NCI-H82 treated with DMSO at 0.1 percent for 48 hours (cell line): Measurements from ENCODE around the gene OSBPL9.
"Not testable (repeated sequence)": the region's sequence is repeated elsewhere in the genome, so short reads cannot be mapped to it uniquely, and the experiment has no call there.

Experiments
- DNase-seq: peaks from one replicate; lab custom pipeline; 2025; ENCODE audit not compliant: unreplicated experiment; lab: John Stamatoyannopoulos, UW

Gene OSBPL9

GRCh38 chr1:51664421-51665240 is 47.7 kb downstream of the OSBPL9 start:
- DNase-seq, result no peak

- DNase-seq, result no peak
Observed at GRCh38 chr1:51666478-51666877, 49.6 kb downstream of the OSBPL9 start.

- DNase-seq, result no peak
Observed at GRCh38 chr1:51667561-51667960, 50.7 kb downstream of the OSBPL9 start.

- no peak for DNase-seq
Observed at GRCh38 chr1:51669272-51669671, 52.4 kb downstream of the OSBPL9 start.

GRCh38 chr1:51669816-51670215 is 52.9 kb downstream of the OSBPL9 start:
- no peak for DNase-seq

GRCh38 chr1:51671527-51672325 is 54.8 kb downstream of the OSBPL9 start:
- DNase-seq, result no peak

- no peak for DNase-seq
Observed at GRCh38 chr1:51673279-51673678, 56.4 kb downstream of the OSBPL9 start.

- DNase-seq, result no peak
Observed at GRCh38 chr1:51675177-51675780, 58.4 kb downstream of the OSBPL9 start.

- no peak for DNase-seq
Observed at GRCh38 chr1:51679435-51679834, 62.5 kb downstream of the OSBPL9 start.

- no peak for DNase-seq
Observed at GRCh38 chr1:51684776-51685175, 67.9 kb downstream of the OSBPL9 start.

- DNase-seq, result no peak
Observed at GRCh38 chr1:51686450-51686849, 69.6 kb downstream of the OSBPL9 start.

- DNase-seq, result no peak
Observed at GRCh38 chr1:51689075-51689440, 72.2 kb downstream of the OSBPL9 start.

GRCh38 chr1:51689643-51690042 is 72.8 kb downstream of the OSBPL9 start:
- no peak for DNase-seq

- DNase-seq, result no peak
Observed at GRCh38 chr1:51690285-51690961, 73.5 kb downstream of the OSBPL9 start.

- DNase-seq, result no peak
Observed at GRCh38 chr1:51691920-51692319, 75.0 kb downstream of the OSBPL9 start.

GRCh38 chr1:51693419-51694155 is 76.7 kb downstream of the OSBPL9 start:
- no peak for DNase-seq

- no peak for DNase-seq
Observed at GRCh38 chr1:51697166-51697565, 80.3 kb downstream of the OSBPL9 start.

- DNase-seq, result no peak
Observed at GRCh38 chr1:51699391-51699790, 82.5 kb downstream of the OSBPL9 start.

- DNase-seq, result not testable (repeated sequence)
Observed at GRCh38 chr1:51701782-51702181, 84.9 kb downstream of the OSBPL9 start.

GRCh38 chr1:51702220-51702619 is 85.3 kb downstream of the OSBPL9 start:
- DNase-seq, result not testable (repeated sequence)

- no peak for DNase-seq
Observed at GRCh38 chr1:51705035-51705434, 88.1 kb downstream of the OSBPL9 start.
